Left ventricle myocardium superior (tissue), 1 donor: ENCODE data around the gene COL18A1. TPM values are rescaled to one million over a fixed set of nuclear protein-coding genes. Genes with fewer than 3 reads are reported as not detected.

Source experiments
- ATAC-seq: fragments of 200-7000 bp; cut with Tn5 transposase; one replicate; pipeline ENCODE4 v1.9.1; 2020; ENCODE audit warnings: mild to moderate bottlenecking, moderate library complexity
- DNase-seq: peaks from one replicate; pipeline ENCODE4 v3.0.0-alpha.2; 2020
- intact Hi-C: fragments of 100-400 bp; cut with micrococcal nuclease; formaldehyde crosslinking; loops from one replicate; pipeline ENCODE4 v1.11.0; 2022
- total RNA-seq: library from RNA; stranded (reverse); fragmentation: NEBNext Ultra II Directional; extraction: Animal tissue kit (Norgen Biotek cat#: 25700); gene quantifications from one replicate; pipeline ENCODE4 v1.2.1, GENCODE V29; 2021
- donor health status: DM: no; HTN: yes; CAD: no; lungs with severe emphysema.

Gene COL18A1
- total RNA-seq, 1 donor from 2014 or later: 52.4 TPM

- intact Hi-C loops: no loop called here
- ATAC-seq (no peak), DNase-seq (peak; percentile 13)
Measured at GRCh38 chr21:45391743-45392572, 13.0 kb upstream of the COL18A1 start.

- intact Hi-C loops: no loop called here
- no peak for DNase-seq
- ATAC-seq: no peak
Measured at GRCh38 chr21:45392573-45392971, 12.4 kb upstream of the COL18A1 start.

- intact Hi-C loops: no loop called here
- ATAC-seq (no peak), DNase-seq (peak; percentile 17)
Measured at GRCh38 chr21:45393021-45393420, 11.9 kb upstream of the COL18A1 start.

GRCh38 chr21:45393833-45394638, 10.9 kb upstream of the COL18A1 start:
- peak; percentile 10 for DNase-seq
- intact Hi-C loops: no loop called here
- no peak for ATAC-seq

- DNase-seq (no peak), ATAC-seq (no peak)
- intact Hi-C loops: no loop called here
Measured at GRCh38 chr21:45396620-45396995, 8.4 kb upstream of the COL18A1 start.

DNA sequence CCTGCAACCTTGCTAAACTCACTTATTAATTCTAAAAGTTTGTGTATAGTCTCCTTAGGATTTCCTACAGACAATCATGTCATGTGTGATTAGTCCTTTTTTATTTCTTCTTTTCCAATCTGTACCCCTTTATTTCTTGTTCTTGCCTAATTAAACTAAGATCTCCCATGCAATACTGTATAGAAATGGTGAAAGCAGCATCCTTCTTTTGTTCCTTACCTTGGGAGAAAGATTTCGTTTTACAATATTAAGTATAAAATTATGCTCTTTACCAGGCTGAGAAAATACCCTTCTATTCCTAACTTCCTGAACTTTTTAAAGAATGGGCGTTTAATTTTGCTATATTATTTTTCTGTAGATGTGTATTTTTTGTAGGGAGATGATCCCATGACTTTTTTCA, 7.6 kb upstream of the COL18A1 start:
- ATAC-seq (no peak), DNase-seq (no peak)
- intact Hi-C loops: no loop called here

DNA sequence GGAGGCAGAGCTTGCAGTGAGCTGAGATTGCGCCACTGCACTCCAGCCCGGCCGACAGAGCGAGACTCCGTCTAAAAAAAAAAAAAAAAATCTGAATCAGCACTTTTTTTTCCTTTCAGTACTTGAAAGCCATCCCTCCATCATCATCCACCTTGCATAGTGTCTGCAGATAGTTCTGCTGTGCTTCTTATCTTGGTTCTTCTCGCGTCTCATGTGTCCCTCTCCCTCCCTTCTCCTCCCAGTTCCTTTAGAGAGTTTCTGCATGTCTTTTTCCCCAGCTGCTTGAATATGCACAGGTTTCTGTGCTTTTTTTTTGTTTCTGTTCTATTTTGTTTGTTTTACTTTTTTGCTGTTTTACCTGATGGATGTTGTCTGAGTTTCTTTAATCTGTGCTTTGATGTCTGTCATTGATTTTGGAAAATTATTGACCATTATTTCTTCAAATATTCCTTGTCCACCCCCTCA, 3.9 kb upstream of the COL18A1 start:
- ATAC-seq (no peak), DNase-seq (no peak)
- intact Hi-C loops: no loop called here

- intact Hi-C loops: no loop called here
- peak; percentile 26 for DNase-seq
- no peak for ATAC-seq
Measured at GRCh38 chr21:45401916-45402900, 2.8 kb upstream of the COL18A1 start.

DNA sequence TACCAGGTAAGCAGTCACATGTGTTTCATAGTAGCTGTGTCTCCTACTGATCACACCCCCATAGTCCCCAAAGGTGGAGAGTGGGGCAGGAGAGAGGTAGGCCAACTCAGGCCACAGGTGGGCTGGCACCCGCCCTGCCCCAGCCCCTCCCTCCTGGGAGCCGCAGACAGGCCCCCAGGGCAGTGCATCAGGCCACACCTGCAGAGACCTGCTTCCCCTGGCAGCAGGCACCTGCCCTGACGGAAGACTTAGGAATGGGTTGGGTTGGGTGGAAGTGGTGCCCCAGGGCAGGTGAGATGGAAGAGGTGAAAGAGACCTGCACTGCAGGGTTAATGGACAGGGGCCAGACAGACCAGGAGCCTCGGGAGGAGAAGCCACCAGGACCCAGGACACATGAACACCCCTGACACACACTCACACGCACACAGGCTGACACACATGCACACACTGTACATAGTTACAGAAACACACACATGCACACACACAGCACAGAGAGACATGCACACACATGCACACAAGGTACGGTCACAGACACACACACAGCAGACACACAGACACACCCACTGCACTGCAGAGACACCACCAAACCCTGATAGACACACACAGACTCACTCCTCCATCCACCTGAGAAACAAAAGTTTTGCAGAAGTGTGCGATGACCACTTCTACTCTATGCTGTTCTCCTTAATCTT, 1.7 kb upstream of the COL18A1 start:
- no peak for ATAC-seq
- DNase-seq: peak; percentile 19
- intact Hi-C loops: no loop called here

GRCh38 chr21:45403825-45404729, 888 bp upstream of the COL18A1 start:
- intact Hi-C loops: no loop called here
- peak; percentile 77 for DNase-seq
- peak; percentile 54 for ATAC-seq

GRCh38 chr21:45405271-45405818, 380 bp downstream of the COL18A1 start:
- DNase-seq: peak; percentile 83
- intact Hi-C loops: no loop called here
- ATAC-seq: peak; percentile 63

DNA sequence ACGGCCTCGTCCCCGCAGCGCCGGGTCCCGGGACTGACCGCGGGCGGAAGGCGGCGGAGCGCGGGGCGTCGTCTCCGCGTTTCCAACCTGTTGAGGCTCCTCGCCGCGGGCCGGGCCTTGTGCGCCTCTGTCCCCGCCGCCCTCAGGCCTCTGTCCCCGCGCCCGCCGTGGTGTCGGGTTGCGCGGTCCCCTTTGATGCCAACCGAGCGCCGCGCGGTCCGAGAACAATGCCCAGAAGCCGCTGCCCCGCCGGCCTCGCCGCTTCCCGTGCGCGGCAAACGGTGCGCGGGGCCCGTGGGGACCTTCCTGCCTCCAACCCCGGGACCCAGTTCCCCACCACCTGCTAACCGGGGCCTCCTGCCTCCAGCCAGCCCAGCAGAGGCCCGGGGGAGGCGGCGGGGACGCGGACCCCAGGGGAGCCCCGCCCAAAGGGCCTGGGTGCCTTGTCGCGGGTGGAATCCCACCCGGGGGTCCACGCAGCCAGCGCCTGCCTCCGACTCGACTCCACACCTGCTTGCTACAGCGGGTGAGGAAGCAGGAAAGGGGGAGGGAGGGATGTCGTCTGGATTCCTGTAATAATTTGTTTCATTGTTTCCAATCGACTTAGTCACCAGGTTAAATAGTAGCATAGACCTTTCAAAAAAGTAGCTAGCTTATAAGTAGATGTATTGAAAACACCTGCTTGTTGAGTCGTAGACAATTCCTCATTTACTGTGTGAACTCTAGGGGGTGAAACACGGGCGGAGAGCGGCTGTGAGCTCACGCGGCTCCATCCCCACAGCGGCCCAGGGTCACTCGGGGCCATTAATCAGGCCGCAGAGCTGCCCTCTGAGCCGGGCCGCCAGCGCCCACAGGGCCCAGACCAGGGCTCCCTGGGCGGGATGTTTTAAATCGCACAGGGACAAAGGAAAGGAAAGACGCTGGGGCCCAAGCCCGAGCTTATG, 1.1 kb downstream of the COL18A1 start:
- DNase-seq: peak; percentile 58
- intact Hi-C loops: no loop called here
- ATAC-seq: peak; percentile 0

- intact Hi-C loops: no loop called here
- no peak for ATAC-seq
Measured at GRCh38 chr21:45406801-45407628, 2.0 kb downstream of the COL18A1 start.

GRCh38 chr21:45407629-45408247, 2.8 kb downstream of the COL18A1 start:
- intact Hi-C loops: no loop called here
- DNase-seq (peak; percentile 24), ATAC-seq (no peak)

More at GRCh38 chr21:45406801-45407628, 2.0 kb downstream of the COL18A1 start:
- peak; percentile 39 for DNase-seq

- intact Hi-C loops: no loop called here
- ATAC-seq: no peak
- peak; percentile 16 for DNase-seq
Measured at GRCh38 chr21:45408271-45408791, 3.4 kb downstream of the COL18A1 start.
